PFSK-1 (cell line): ENCODE data around the gene SLCO2B1.

ENCODE experiments used
- FOXP2 ChIP-seq: optimal IDR thresholded peaks from 2 replicates; pipeline ENCODE3; 2011; ENCODE audit warnings: borderline replicate concordance, control low read depth, inconsistent platforms; ENCODE audit not compliant: insufficient read depth; ENCODE audit errors: extremely low read length, extremely low read depth
- POLR2AphosphoS5 ChIP-seq: IDR thresholded peaks from 2 replicates; pipeline ENCODE4 v1.6.1; 2012; ENCODE audit warnings: low read depth, mild to moderate bottlenecking, control low read depth, low read length, moderate library complexity
- REST ChIP-seq, 2 experiments: IDR thresholded peaks; 2 replicates each; pipeline versions ENCODE4 v1.6.1 to v1.8.0; 2011 to 2012; ENCODE audit warnings: low read depth in 2 of 2, low read length in 2 of 2, control low read depth in 1 of 2, inconsistent platforms in 1 of 2, mild to moderate bottlenecking in 1 of 2, moderate library complexity in 1 of 2; ENCODE audit not compliant: insufficient read depth in 1 of 2
- TAF1 ChIP-seq: IDR thresholded peaks from 2 replicates; pipeline ENCODE4 v1.6.1; 2012; ENCODE audit warnings: low read length, control low read depth, borderline replicate concordance; ENCODE audit not compliant: insufficient read depth

GRCh38 chr11:75233754-75234172 lies 82.9 kb downstream of the SLCO2B1 start:
- TF ChIP-seq POLR2AphosphoS5 (no peak), REST (IDR thresholded peaks at IDR 0.05; ENCODE audit: insufficient read depth in 1 of 2, low read depth in 2 of 2, low read length in 2 of 2) (peak; percentile 96 to 97), TAF1 (no peak), FOXP2 (no peak)
